Measurements from ENCODE around the gene ZNFX1. TPM values are rescaled to one million over a fixed set of nuclear protein-coding genes. Genes with fewer than 3 reads are reported as not detected.

Gene ZNFX1
- total and polyA plus RNA-seq, 9 of the 15 experiments (the other 6 are each of a cell fraction or from before 2014, with no cell fraction given) = 3.8 to 13.8 (median 10.3) TPM

- no peak for TF ChIP-seq MBD1 (CRISPR knock-in tag; IDR thresholded peaks at IDR 0.05)
- TF ChIP-seq POLR2AphosphoS5 (IDR thresholded peaks at IDR 0.05; ENCODE audit: control insufficient read depth, insufficient read depth, low read depth, low read length) = peak; percentile 61; the same call in 1 of the 2 replicates
- TF ChIP-seq RBFOX2 (IDR thresholded peaks at IDR 0.05; ENCODE audit: low read depth, low read length) = peak; percentile 73
- TF ChIP-seq AFF1 (IDR thresholded peaks at IDR 0.05; ENCODE audit: low read depth in 1 of 2, partially characterized antibody in 2 of 2) = no peak
- 0 out of 4 replicates have a peak, but pooled peaks of 1 of the 2 experiments have one; percentile 18 for TF ChIP-seq SRF (CRISPR knock-in tag; IDR thresholded peaks at IDR 0.05)
- no peak for TF ChIP-seq MCM2 (IDR thresholded peaks at IDR 0.05; ENCODE audit: low read depth)
- TF ChIP-seq ZNF165 (CRISPR knock-in tag; IDR thresholded peaks at IDR 0.05; ENCODE audit: borderline replicate concordance) = no peak
- TF ChIP-seq ETS2 (tag; IDR thresholded peaks at IDR 0.05; ENCODE audit: borderline replicate concordance, poor library complexity, severe bottlenecking) = no peak
- TF ChIP-seq NKRF (IDR thresholded peaks at IDR 0.05; ENCODE audit: borderline replicate concordance) = 0 out of 2 replicates have a peak, but pooled peaks have one; percentile 25
- peak; percentile 34; the same call in 1 of the 2 replicates for TF ChIP-seq MXI1 (IDR thresholded peaks at IDR 0.05; ENCODE audit: low read depth, low read length)
- no peak for TF ChIP-seq ZNF740 (CRISPR knock-in tag; IDR thresholded peaks at IDR 0.05)
- TF ChIP-seq ZNF740 (tag; IDR thresholded peaks at IDR 0.05) = no peak
- no peak for TF ChIP-seq SETDB1 (IDR thresholded peaks at IDR 0.05; ENCODE audit: low read length)
- no peak for TF ChIP-seq ZNF561 (CRISPR knock-in tag; conservative IDR thresholded peaks at IDR 0.05)
- TF ChIP-seq LARP7 (IDR thresholded peaks at IDR 0.05) = no peak
- TF ChIP-seq THAP7 (CRISPR knock-in tag; IDR thresholded peaks at IDR 0.05) = no peak
- TF ChIP-seq FOSL1 (tag; conservative IDR thresholded peaks at IDR 0.05) = no peak
Measured at GRCh38 chr20:49279677-49280462, 2.0 kb upstream of the ZNFX1 start (continued).
